ENCODE results near the gene ITIH4. TPM values are rescaled to one million over a fixed set of nuclear protein-coding genes. Genes with fewer than 3 reads are reported as not detected.
A peak's percentile ranks its signal among the peaks of the same experiment; 100 is the strongest.

The ITIH4 gene
- total and polyA plus RNA-seq, 5 donors: 3.4 to 5.7 (median 5.0) TPM

DNA sequence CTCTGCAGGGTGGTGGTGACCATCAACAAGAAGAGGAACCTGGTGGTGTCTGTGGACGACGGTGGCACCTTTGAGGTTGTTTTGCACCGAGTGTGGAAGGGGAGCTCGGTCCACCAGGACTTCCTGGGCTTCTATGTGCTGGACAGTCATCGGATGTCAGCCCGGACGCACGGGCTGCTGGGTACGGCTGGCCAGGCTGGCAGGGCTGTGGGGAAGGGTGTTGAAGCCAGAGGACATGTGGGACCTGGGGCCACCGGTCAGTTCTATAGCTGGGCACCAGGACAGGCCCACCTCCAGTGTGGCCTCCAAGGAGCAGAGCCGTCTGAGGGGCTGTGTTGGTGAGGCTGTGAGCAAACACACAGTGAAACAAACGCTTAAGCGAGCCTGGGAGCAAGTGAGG is 39.7 kb downstream of the ITIH4 start:
- DNase-seq: no peak
- H3K4me1 ChIP-seq (ENCODE audit: control insufficient read depth, insufficient read depth, low read length): no peaks in the 10 kb centered on the region
- no peak overlapping the region for H3K4me3 ChIP-seq (ENCODE audit: low read length)
- intact Hi-C loops (cut with DNase I): no loop called here
- WGBS: 84% methylated on average over 13 of the region's 13 CpGs
- H3K27ac ChIP-seq (ENCODE audit: low read length): no peak overlapping the region
- no peaks in the 10 kb centered on the region for H3K27me3 ChIP-seq (ENCODE audit: control insufficient read depth, insufficient read depth)
- no peak for ATAC-seq
- no peaks in the 10 kb centered on the region for H3K9me3 ChIP-seq (ENCODE audit: control insufficient read depth, low read length)

DNA sequence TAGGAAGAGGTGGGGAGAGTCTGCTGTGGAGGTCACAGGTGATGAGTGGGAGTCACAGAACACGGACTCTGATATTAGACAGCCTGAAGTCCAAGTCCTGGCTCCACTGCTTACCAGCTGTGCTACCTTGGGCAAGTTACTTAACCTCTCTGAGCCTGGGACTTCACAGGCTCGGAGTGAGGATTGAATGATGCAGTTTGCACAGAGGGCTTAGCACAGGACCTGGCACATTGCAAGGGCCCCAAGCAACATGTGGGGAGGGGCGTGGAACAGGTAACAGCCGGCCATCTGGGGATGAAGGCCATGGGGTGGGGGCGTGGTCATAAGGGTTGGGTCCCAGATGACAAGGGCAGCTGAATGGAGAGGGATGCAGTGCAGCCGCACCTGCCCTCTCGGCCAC is 40.1 kb downstream of the ITIH4 start:
- peak in 1 of 3 donors; percentile 13 for DNase-seq
- Histone ChIP-seq H3K9me3 (ENCODE audit: control insufficient read depth, low read length) (no peaks in the 10 kb centered on the region), H3K27ac (ENCODE audit: low read length) (no peak overlapping the region), H3K27me3 (ENCODE audit: control insufficient read depth, insufficient read depth) (no peaks in the 10 kb centered on the region), H3K4me3 (ENCODE audit: low read length) (no peak overlapping the region), H3K4me1 (ENCODE audit: control insufficient read depth, insufficient read depth, low read length) (no peaks in the 10 kb centered on the region)
- WGBS: 83% methylated on average over 7 of the region's 7 CpGs
- intact Hi-C loops (cut with DNase I): no loop called here
- no peak for ATAC-seq

DNA sequence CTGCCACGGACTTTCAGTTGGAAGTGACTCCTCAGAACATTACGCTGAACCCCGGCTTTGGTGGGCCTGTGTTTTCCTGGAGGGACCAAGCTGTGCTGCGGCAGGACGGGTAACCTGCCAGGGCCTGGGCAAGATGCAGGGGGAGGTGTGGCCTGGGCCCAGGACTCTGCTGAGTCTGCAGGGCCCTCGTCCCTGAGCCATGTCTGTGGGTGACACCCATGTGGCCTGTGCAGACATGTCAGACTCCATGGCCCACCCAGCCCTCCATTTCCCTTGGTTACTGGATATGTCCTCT is 40.8 kb downstream of the ITIH4 start:
- Histone ChIP-seq H3K4me3 (ENCODE audit: low read length) (no peak overlapping the region), H3K27ac (ENCODE audit: low read length) (no peak overlapping the region), H3K4me1 (ENCODE audit: control insufficient read depth, insufficient read depth, low read length) (no peaks in the 10 kb centered on the region), H3K9me3 (ENCODE audit: control insufficient read depth, low read length) (no peaks in the 10 kb centered on the region), H3K27me3 (ENCODE audit: control insufficient read depth, insufficient read depth) (no peaks in the 10 kb centered on the region)
- DNase-seq (peak in 1 of 3 donors; percentile 35), ATAC-seq (no peak)
- WGBS: 90% methylated on average over 6 of the region's 6 CpGs
- intact Hi-C loops (cut with DNase I): no loop called here

DNA sequence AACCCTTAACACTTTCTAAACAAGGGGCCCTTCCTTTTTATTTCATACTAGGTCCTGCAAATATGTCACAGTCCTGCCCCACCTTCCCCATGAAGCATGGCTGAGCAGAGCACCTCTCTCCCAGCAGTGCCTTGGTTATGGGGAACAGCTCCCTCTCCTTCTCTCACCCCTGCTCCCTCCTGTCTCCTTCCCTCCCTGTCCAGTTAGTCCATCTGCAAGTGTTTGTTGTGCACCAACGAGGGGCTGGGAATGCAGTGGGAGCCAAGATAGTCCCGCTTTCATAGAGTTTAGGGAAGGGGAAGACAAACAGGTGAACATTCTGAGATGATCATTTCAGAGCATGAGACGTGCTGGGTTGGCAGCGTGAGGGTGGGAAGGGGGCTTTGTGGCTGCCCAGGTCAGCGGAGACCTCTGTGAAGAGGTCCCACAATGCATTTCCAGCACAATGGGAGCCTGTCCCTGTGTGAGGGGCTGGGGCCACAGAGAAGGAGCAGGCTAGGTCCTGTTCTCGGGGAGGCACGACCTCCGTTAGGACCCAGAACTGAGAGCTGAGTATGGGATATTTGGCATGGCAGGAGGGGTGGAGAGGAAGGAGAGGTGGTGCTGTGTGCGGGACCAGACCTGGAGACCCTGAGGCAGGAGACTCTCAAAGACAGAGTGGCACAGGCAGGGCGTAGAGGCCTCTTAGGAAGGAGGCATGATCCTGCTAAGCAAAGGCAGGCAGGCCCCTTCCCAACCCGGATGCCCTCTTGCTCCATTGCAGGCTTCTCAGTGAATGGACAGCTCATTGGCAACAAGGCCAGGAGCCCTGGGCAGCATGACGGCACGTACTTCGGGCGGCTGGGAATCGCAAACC is 41.4 kb downstream of the ITIH4 start:
- Histone ChIP-seq H3K4me1 (ENCODE audit: control insufficient read depth, insufficient read depth, low read length) (no peaks in the 10 kb centered on the region), H3K9me3 (ENCODE audit: control insufficient read depth, low read length) (no peaks in the 10 kb centered on the region), H3K4me3 (ENCODE audit: low read length) (no peak overlapping the region), H3K27ac (ENCODE audit: low read length) (no peak overlapping the region), H3K27me3 (ENCODE audit: control insufficient read depth, insufficient read depth) (no peaks in the 10 kb centered on the region)
- ATAC-seq: no peak
- DNase-seq: no peak
- WGBS: 80% methylated on average over 16 of the region's 16 CpGs
- intact Hi-C loops (cut with DNase I): no loop called here

DNA sequence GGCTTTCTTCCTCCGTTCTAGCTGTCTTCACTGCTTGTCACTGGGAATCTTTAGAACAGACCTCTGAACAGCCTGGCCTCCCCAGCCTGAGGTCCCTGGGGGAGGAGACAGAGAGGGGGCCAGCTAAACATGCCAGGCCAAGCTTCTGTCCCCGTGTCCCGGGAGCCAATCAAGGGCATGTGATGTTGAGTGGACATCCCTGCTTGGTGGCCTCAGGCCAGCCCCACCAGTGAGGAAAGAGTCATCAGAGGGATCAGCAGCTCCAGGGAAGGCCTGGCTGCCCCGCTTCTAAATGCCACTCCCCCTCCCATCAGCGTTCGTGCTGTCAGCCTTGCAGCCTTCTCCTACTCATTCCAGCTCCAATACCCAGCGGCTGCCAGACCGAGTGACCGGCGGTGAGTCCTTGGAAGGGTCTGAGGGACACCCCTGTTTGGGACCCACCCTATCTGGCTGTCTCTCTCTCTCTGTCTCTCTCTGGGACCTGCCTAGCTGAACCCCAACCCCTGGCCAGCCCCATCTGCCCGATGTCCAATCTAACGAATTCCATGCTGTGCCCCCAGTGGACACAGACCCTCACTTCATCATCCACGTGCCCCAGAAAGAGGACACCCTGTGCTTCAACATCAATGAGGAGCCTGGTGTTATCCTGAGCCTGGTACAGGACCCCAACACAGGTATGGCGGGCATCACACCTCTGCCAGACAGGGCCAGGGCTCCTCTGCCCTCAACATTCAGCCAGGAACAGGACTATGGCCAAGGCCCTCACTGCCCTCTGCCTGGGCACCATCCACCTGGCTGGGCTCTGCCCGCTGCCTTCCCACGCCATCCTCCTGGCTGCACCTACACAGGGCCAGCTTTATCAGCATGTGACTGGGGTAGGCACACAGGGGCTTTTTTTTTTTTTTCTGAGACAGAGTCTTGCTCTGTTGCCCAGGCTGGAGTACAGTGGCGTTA is 42.5 kb downstream of the ITIH4 start:
- 63% methylated on average over 17 of the region's 17 CpGs for WGBS
- intact Hi-C loops (cut with DNase I): no loop called here
- ATAC-seq (peak; percentile 20), DNase-seq (peak in 2 of 3 donors; percentile 31 to 57)
- Histone ChIP-seq H3K9me3 (ENCODE audit: control insufficient read depth, low read length) (no peaks in the 10 kb centered on the region), H3K27ac (ENCODE audit: low read length) (no peak overlapping the region), H3K4me1 (ENCODE audit: control insufficient read depth, insufficient read depth, low read length) (no peaks in the 10 kb centered on the region), H3K4me3 (ENCODE audit: low read length) (no peak overlapping the region), H3K27me3 (ENCODE audit: control insufficient read depth, insufficient read depth) (no peaks in the 10 kb centered on the region)

DNA sequence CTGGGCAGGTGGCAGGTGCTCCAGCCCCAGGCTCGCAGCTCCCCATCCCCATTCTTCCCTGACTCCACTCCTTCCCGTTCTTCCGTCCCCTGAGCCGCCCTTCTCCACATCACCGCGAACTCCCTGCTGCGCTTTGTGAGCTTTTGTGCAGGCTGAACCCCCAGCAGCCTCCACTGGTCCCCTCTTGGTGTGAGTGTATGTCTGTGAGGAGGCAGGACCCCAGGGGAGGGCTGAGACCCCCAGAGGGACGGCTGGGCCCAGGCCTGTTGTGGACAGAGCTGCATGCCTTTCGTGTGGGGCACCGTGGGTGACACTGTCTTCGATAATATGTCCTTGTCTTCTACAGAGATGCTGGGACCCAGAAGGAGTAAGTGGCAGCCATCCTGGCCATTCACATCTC is 43.2 kb downstream of the ITIH4 start:
- 80% methylated on average over 11 of the region's 11 CpGs for WGBS
- Histone ChIP-seq H3K27ac (ENCODE audit: low read length) (no peak overlapping the region), H3K4me3 (ENCODE audit: low read length) (no peak overlapping the region), H3K9me3 (ENCODE audit: control insufficient read depth, low read length) (no peaks in the 10 kb centered on the region), H3K4me1 (ENCODE audit: control insufficient read depth, insufficient read depth, low read length) (no peaks in the 10 kb centered on the region), H3K27me3 (ENCODE audit: control insufficient read depth, insufficient read depth) (no peaks in the 10 kb centered on the region)
- DNase-seq (no peak), ATAC-seq (no peak)
- intact Hi-C loops (cut with DNase I): no loop called here

DNA sequence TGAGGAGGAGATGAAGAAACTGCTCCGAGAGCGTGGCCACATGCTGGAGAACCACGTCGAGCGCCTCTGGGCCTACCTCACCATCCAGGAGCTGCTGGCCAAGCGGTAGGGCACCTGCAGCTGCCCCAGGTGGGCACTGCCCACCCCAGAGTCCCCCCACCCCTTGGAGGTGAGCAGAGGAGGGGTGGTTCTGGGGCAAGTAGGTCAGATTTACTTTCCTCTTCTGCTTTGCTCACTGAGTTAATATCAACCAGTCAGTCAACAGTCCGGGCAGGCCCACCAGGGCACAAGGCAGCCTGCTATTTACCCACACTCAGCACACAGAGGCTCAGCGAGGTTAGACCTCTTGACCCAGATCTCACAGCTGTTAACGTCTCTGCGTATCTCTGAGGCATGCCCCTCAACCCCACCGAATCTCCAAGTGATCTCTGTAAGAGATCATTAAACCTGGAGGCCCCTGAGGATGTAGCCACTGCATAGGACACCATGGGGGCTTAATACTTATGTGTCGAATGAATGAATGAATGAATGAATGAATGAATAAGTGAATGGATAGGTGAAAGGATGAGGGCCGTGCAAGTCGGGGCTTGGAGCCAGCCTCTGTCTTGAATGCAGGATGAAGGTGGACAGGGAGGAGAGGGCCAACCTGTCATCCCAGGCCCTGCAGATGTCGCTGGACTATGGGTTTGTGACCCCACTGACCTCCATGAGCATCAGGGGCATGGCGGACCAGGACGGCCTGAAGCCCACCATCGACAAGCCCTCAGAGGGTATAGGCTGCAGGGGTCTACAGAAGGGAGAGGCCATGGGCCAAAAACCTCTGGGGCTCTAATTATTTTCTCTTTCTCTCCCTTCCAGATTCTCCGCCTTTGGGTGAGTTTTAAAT is 43.9 kb downstream of the ITIH4 start:
- 86% methylated on average over 19 of the region's 19 CpGs for WGBS
- no peak overlapping the region for H3K4me3 ChIP-seq (ENCODE audit: low read length)
- H3K9me3 ChIP-seq (ENCODE audit: control insufficient read depth, low read length): no peaks in the 10 kb centered on the region
- no peaks in the 10 kb centered on the region for H3K27me3 ChIP-seq (ENCODE audit: control insufficient read depth, insufficient read depth)
- intact Hi-C loops (cut with DNase I): no loop called here
- no peaks in the 10 kb centered on the region for H3K4me1 ChIP-seq (ENCODE audit: control insufficient read depth, insufficient read depth, low read length)
- no peak for ATAC-seq
- H3K27ac ChIP-seq (ENCODE audit: low read length): no peak overlapping the region
- DNase-seq: no peak

DNA sequence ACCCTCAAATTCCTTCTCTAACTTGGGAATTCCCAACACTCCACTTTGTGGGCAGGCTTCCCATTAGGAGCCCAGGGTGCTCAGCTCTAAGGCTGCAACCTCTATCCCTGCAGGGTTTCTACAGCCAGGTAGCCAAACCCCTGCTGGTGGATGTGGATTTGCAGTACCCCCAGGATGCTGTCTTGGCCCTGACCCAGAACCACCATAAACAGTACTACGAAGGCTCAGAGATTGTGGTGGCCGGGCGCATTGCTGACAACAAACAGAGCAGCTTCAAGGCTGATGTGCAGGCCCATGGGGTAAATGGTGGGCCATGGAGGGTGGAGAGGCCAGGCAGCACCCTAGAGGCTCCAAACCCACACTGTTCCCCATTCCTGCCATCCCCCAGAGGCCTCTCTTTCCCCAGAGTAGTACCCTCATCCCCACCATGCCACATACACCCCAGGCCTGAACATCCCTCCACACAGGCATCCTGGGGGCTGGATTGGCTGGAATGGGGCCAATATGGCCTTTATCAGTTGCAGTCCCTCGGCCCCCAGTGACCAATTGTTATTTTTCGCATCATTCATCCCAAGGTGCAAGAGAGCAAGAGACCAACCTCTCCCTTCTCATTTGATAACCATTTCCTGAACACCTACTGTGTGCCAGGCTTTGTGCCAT is 45.4 kb downstream of the ITIH4 start:
- DNase-seq (no peak), ATAC-seq (no peak)
- intact Hi-C loops (cut with DNase I): no loop called here
- H3K4me1 ChIP-seq (ENCODE audit: control insufficient read depth, insufficient read depth, low read length): no peaks in the 10 kb centered on the region
- no peak overlapping the region for H3K27ac ChIP-seq (ENCODE audit: low read length)
- H3K9me3 ChIP-seq (ENCODE audit: control insufficient read depth, low read length): no peaks in the 10 kb centered on the region
- no peak overlapping the region for H3K4me3 ChIP-seq (ENCODE audit: low read length)
- WGBS: 81% methylated on average over 5 of the region's 5 CpGs
- no peaks in the 10 kb centered on the region for H3K27me3 ChIP-seq (ENCODE audit: control insufficient read depth, insufficient read depth)

DNA sequence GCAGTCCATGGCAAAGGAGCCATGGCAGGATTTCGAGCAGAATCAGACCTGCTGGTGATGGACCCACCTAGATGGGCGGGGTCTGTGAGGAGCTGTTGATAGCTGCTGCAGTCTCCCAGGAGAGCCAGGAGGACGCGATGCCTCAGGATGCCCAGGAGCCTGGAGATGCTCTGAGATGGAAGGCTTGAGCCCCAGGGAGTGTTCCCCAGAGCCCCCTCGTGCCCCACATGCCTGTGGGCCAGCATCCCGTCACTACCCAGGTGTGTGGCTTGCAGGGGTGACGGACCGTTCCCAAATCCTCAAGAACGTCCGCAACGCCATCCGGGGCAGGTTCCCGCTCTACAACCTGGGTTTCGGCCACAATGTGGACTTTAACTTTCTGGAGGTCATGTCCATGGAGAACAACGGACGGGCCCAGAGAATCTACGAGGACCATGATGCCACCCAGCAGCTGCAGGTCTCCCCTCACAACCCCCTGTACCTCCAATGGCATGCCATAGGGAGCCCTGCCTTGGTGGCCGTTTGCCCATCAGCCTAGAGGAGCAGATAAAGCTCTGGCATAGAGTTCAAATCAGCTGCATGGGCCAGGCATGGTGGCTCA is 46.4 kb downstream of the ITIH4 start:
- H3K4me3 ChIP-seq (ENCODE audit: low read length): no peak overlapping the region
- ATAC-seq: no peak
- no peaks in the 10 kb centered on the region for H3K4me1 ChIP-seq (ENCODE audit: control insufficient read depth, insufficient read depth, low read length)
- no peaks in the 10 kb centered on the region for H3K9me3 ChIP-seq (ENCODE audit: control insufficient read depth, low read length)
- no peak for DNase-seq
- 82% methylated on average over 18 of the region's 18 CpGs for WGBS
- H3K27ac ChIP-seq (ENCODE audit: low read length): no peak overlapping the region
- no peaks in the 10 kb centered on the region for H3K27me3 ChIP-seq (ENCODE audit: control insufficient read depth, insufficient read depth)
- intact Hi-C loops (cut with DNase I): no loop called here

DNA sequence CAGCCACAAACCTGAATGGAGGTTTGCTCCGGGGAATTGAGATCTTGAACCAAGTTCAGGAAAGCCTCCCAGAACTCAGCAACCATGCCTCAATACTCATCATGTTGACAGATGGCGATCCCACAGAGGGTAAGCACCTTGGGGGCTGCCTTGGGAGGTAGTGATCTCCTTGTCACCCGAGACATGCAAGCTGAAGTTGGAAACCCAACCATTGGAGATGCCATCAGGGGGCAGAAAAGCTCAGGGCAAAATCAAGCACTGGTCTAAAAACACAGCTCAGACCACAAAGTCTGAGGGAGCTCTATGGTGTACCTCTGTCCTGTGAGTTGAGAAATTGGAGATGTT is 47.3 kb downstream of the ITIH4 start:
- ATAC-seq (no peak), DNase-seq (no peak)
- H3K4me3 ChIP-seq (ENCODE audit: low read length): no peak overlapping the region
- no peaks in the 10 kb centered on the region for H3K4me1 ChIP-seq (ENCODE audit: control insufficient read depth, insufficient read depth, low read length)
- WGBS: 86% methylated on average over 3 of the region's 3 CpGs
- no peaks in the 10 kb centered on the region for H3K27me3 ChIP-seq (ENCODE audit: control insufficient read depth, insufficient read depth)
- no peaks in the 10 kb centered on the region for H3K9me3 ChIP-seq (ENCODE audit: control insufficient read depth, low read length)
- intact Hi-C loops (cut with DNase I): no loop called here
- no peak overlapping the region for H3K27ac ChIP-seq (ENCODE audit: low read length)
